ENCODE measurements around the gene DNAH14. TPM values are rescaled to one million over a fixed set of nuclear protein-coding genes. Genes with fewer than 3 reads are reported as not detected.

DNAH14 gene
- total and polyA plus RNA-seq, 2 of the 13 experiments (the other 11 are each of a cell fraction or from before 2014, with no cell fraction given) = 4.5 to 27.5 TPM

GRCh38 chr1:225448146-225448805 lies 518.8 kb downstream of the DNAH14 start (continued):
- TF ChIP-seq, protein P1, sequence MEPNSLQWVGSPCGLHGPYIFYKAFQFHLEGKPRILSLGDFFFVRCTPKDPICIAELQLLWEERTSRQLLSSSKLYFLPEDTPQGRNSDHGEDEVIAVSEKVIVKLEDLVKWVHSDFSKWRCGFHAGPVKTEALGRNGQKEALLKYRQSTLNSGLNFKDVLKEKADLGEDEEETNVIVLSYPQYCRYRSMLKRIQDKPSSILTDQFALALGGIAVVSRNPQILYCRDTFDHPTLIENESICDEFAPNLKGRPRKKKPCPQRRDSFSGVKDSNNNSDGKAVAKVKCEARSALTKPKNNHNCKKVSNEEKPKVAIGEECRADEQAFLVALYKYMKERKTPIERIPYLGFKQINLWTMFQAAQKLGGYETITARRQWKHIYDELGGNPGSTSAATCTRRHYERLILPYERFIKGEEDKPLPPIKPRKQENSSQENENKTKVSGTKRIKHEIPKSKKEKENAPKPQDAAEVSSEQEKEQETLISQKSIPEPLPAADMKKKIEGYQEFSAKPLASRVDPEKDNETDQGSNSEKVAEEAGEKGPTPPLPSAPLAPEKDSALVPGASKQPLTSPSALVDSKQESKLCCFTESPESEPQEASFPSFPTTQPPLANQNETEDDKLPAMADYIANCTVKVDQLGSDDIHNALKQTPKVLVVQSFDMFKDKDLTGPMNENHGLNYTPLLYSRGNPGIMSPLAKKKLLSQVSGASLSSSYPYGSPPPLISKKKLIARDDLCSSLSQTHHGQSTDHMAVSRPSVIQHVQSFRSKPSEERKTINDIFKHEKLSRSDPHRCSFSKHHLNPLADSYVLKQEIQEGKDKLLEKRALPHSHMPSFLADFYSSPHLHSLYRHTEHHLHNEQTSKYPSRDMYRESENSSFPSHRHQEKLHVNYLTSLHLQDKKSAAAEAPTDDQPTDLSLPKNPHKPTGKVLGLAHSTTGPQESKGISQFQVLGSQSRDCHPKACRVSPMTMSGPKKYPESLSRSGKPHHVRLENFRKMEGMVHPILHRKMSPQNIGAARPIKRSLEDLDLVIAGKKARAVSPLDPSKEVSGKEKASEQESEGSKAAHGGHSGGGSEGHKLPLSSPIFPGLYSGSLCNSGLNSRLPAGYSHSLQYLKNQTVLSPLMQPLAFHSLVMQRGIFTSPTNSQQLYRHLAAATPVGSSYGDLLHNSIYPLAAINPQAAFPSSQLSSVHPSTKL (CRISPR knock-in tag; IDR thresholded peaks at IDR 0.05) = 0 out of 2 replicates have a peak, but pooled peaks have one; percentile 21
- no peak for TF ChIP-seq NR2F6 (IDR thresholded peaks at IDR 0.05)
- TF ChIP-seq NR2F6 (CRISPR knock-in tag; IDR thresholded peaks at IDR 0.05) = no peak
- TF ChIP-seq ZNF782 (CRISPR knock-in tag; IDR thresholded peaks at IDR 0.05; ENCODE audit: borderline replicate concordance) = no peak
- no peak for TF ChIP-seq EP300 (IDR thresholded peaks at IDR 0.05; ENCODE audit: low read depth in 2 of 2, low read length in 2 of 2)
- TF ChIP-seq EP300 (CRISPR knock-in tag; IDR thresholded peaks at IDR 0.05; ENCODE audit: borderline replicate concordance) = no peak
- no peak for TF ChIP-seq ZBTB49 (CRISPR knock-in tag; IDR thresholded peaks at IDR 0.05; ENCODE audit: borderline replicate concordance)
